ENCODE data around the gene ERC2. TPM values are rescaled to one million over a fixed set of nuclear protein-coding genes. Genes with fewer than 3 reads are reported as not detected.

ERC2 gene
- total and polyA plus RNA-seq, 2 donors (not counting 3 experiments of a cell fraction or from before 2014, with no cell fraction given), result 5.6 to 15.5 TPM

- H3K4me3 ChIP-seq (replicated peaks in 1 of 3; ENCODE audit: insufficient read depth in 1 of 3, low read depth in 1 of 3, low read length in 3 of 3), result no peak overlapping the region
- intact Hi-C loops (cut with micrococcal nuclease) (no loop called here), dilution Hi-C loops (cut with MboI; ENCODE audit: extremely low pct_ligation_motif_present, low sequenced_read_pairs) (no loop called here)
- H3K27me3 ChIP-seq (ENCODE audit: control insufficient read depth in 2 of 2, insufficient read depth in 2 of 2, low read length in 2 of 2), result no peaks in the 10 kb centered on the region
- H4K20me1 ChIP-seq (replicated peaks; ENCODE audit: control insufficient read depth, extremely low read depth, insufficient read depth, low read length), result no peaks in the 10 kb centered on the region
- no peaks in the 10 kb centered on the region for H3K4me1 ChIP-seq (ENCODE audit: control insufficient read depth, extremely low read depth, insufficient read depth, low read length)
- H3K9me1 ChIP-seq (replicated peaks; ENCODE audit: control insufficient read depth, extremely low read depth, insufficient read depth, low read length), result no peaks in the 10 kb centered on the region
- H3K4me2 ChIP-seq (ENCODE audit: insufficient read depth, low read length), result no peak overlapping the region
- no peaks in the 10 kb centered on the region for H3K9me3 ChIP-seq (replicated peaks; ENCODE audit: control insufficient read depth, insufficient read depth, low read length)
- ChIA-PET CTCF (no interaction called here), POLR2A (no interaction called here)
- H3K27ac ChIP-seq (ENCODE audit: insufficient read depth, low read depth, low read length), result no peak overlapping the region
- BruUV-seq (replicated peaks), result no TSS peak
- H3K9ac ChIP-seq (replicated peaks; ENCODE audit: extremely low read depth, insufficient read depth, low read length), result no peak overlapping the region
- TF ChIP-seq GATA2 (IDR thresholded peaks at IDR 0.05; ENCODE audit: insufficient read depth, insufficient read length, low read depth, low read length) (no peak), POLR2A (IDR thresholded peaks at IDR 0.05; ENCODE audit: low read depth, low read length) (no peak), MAX (IDR thresholded peaks at IDR 0.05; ENCODE audit: insufficient read depth, insufficient read length) (no peak), POLR2AphosphoS5 (IDR thresholded peaks at IDR 0.05; ENCODE audit: insufficient read depth, low read depth, low read length) (no peak), MYC (IDR thresholded peaks at IDR 0.05; ENCODE audit: low read depth, low read length) (no peak), FOS (IDR thresholded peaks at IDR 0.05; ENCODE audit: borderline replicate concordance, insufficient read depth, low read length) (no peak), JUN (IDR thresholded peaks at IDR 0.05; ENCODE audit: borderline replicate concordance, insufficient read depth, insufficient read length, low read depth) (no peak), CTCF (IDR thresholded peaks at IDR 0.05; ENCODE audit: extremely low read depth in 1 of 2, insufficient read depth in 1 of 2, low read depth in 1 of 2, low read length in 2 of 2) (no peak), EZH2 (IDR thresholded peaks at IDR 0.05; ENCODE audit: borderline replicate concordance, low read depth, low read length, severe bottlenecking) (no peak)
- H2AFZ ChIP-seq (ENCODE audit: low read depth, low read length), result no peak overlapping the region
- H3K79me2 ChIP-seq (ENCODE audit: control insufficient read depth, insufficient read depth, low read length), result no peaks in the 10 kb centered on the region
- no peak for DNase-seq (ENCODE audit: low read depth, low spot score)
- FAIRE-seq, result no peak
- H3K36me3 ChIP-seq (ENCODE audit: control insufficient read depth in 2 of 2, extremely low read depth in 1 of 2, insufficient read depth in 2 of 2, low read length in 2 of 2), result no peaks in the 10 kb centered on the region
Measured at GRCh38 chr3:55686426-55687254, 781.6 kb downstream of the ERC2 start.
